ENCODE results near the gene RTEL1.

Gene RTEL1

GRCh38 chr20:63741676-63742380, 83.7 kb downstream of the RTEL1 start:
- no peak for DNase-seq

- DNase-seq: no peak
These were observed 84.4 kb downstream of the RTEL1 start for GRCh38 chr20:63742381-63743024.

GRCh38 chr20:63743210-63743970, 85.3 kb downstream of the RTEL1 start:
- DNase-seq: no peak

GRCh38 chr20:63744158-63744557, 86.0 kb downstream of the RTEL1 start:
- no peak for DNase-seq

- no peak for DNase-seq
These were observed 86.7 kb downstream of the RTEL1 start for GRCh38 chr20:63744574-63745423.

GRCh38 chr20:63745424-63745805, 87.3 kb downstream of the RTEL1 start:
- DNase-seq: no peak
